Tibial nerve (tissue), 3 donors: ENCODE data around the gene IZUMO1.

ENCODE experiments used
- EP300 ChIP-seq, 2 donors: sonication (generic); formaldehyde crosslinking; IDR thresholded peaks; one replicate each; pipeline ENCODE4 v1.6.1; 2017; ENCODE audit warnings: antibody characterized with exemption in 2 of 2, mild to moderate bottlenecking in 1 of 2
- POLR2A ChIP-seq, 2 donors: fragments of 450-650 bp; IDR thresholded peaks; one replicate each; pipeline ENCODE4 v1.6.1; 2017; ENCODE audit warnings: antibody characterized with exemption in 2 of 2, mild to moderate bottlenecking in 2 of 2, moderate library complexity in 2 of 2

DNA sequence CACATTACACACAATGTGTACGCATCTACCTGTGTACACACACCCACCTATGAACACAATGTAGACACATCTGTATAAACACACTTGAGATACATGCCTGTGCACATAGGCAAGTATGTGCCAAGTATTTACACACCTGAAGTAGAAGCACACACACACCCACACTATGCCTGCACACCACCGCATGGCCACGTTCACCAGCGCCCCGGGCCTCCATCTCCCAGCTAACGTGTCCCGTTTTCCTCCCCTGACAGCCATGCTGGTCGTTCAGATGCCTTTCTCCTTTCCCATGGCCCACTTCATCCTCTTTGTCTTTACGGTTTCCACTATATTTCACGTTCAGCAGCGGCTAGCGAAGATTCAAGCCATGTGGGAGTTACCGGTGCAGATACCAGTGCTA, 44.0 kb downstream of the IZUMO1 start:
- TF ChIP-seq EP300 (IDR thresholded peaks at IDR 0.05) (no peak), POLR2A (IDR thresholded peaks at IDR 0.05) (no peak)
